ENCODE data around the gene ASPN. TPM values are rescaled to one million over a fixed set of nuclear protein-coding genes. Genes with fewer than 3 reads are reported as not detected.

Gene ASPN
- total RNA-seq, result not detected

- ChIA-PET CTCF (no interaction called here), POLR2A (no interaction called here)
Measured at GRCh38 chr9:92482329-92482728, at the start of gene ASPN. ASPN (minus strand) TSS chr9:92482506.

GRCh38 chr9:92530893-92531292, 48.6 kb upstream of the ASPN start:
- ChIA-PET POLR2A (no interaction called here), CTCF (no interaction called here)

- POLR2A ChIA-PET, result no interaction called here
Measured at GRCh38 chr9:92529124-92529523, 46.8 kb upstream of the ASPN start.

GRCh38 chr9:92528522-92528849, 46.2 kb upstream of the ASPN start:
- CTCF ChIA-PET, result no interaction called here
- POLR2A ChIA-PET, result no interaction called here

More at GRCh38 chr9:92529124-92529523, 46.8 kb upstream of the ASPN start:
- CTCF ChIA-PET, result no interaction called here

- POLR2A ChIA-PET, result no interaction called here
- CTCF ChIA-PET, result no interaction called here
Measured at GRCh38 chr9:92527832-92528521, 45.7 kb upstream of the ASPN start.

GRCh38 chr9:92527291-92527828, 45.1 kb upstream of the ASPN start:
- ChIA-PET POLR2A (no interaction called here), CTCF (no interaction called here)

- CTCF ChIA-PET, result no interaction called here
Measured at GRCh38 chr9:92525306-92525705, 43.0 kb upstream of the ASPN start.

GRCh38 chr9:92524881-92525280, 42.6 kb upstream of the ASPN start:
- POLR2A ChIA-PET, result no interaction called here
- CTCF ChIA-PET, result no interaction called here

More at GRCh38 chr9:92525306-92525705, 43.0 kb upstream of the ASPN start:
- POLR2A ChIA-PET, result no interaction called here

GRCh38 chr9:92522983-92523970, 41.0 kb upstream of the ASPN start:
- ChIA-PET CTCF (no interaction called here), POLR2A (no interaction called here)

- ChIA-PET CTCF (no interaction called here), POLR2A (no interaction called here)
Measured at GRCh38 chr9:92520837-92521236, 38.5 kb upstream of the ASPN start.

GRCh38 chr9:92518199-92518598, 35.9 kb upstream of the ASPN start:
- ChIA-PET CTCF (no interaction called here), POLR2A (no interaction called here)

GRCh38 chr9:92517046-92517445, 34.7 kb upstream of the ASPN start:
- POLR2A ChIA-PET, result no interaction called here
- CTCF ChIA-PET, result no interaction called here

- ChIA-PET CTCF (no interaction called here), POLR2A (no interaction called here)
Measured at GRCh38 chr9:92516521-92516920, 34.2 kb upstream of the ASPN start.

- POLR2A ChIA-PET, result no interaction called here
- CTCF ChIA-PET, result no interaction called here
Measured at GRCh38 chr9:92514635-92515034, 32.3 kb upstream of the ASPN start.

GRCh38 chr9:92513349-92513748, 31.0 kb upstream of the ASPN start:
- CTCF ChIA-PET, result interaction anchor here (0.7 kb wide), 1 partner anchor 15 kb away, joined by 4 read pairs; no protein-coding TSS in a partner anchor
- POLR2A ChIA-PET, result no interaction called here

GRCh38 chr9:92512622-92513021, 30.3 kb upstream of the ASPN start:
- POLR2A ChIA-PET, result no interaction called here
- CTCF ChIA-PET, result interaction anchor here (1.0 kb wide), 1 partner anchor 373 kb away, joined by 3 read pairs; no protein-coding TSS in a partner anchor

- ChIA-PET POLR2A (interaction anchor here (0.6 kb wide), 1 partner anchor 185 kb away, joined by 3 read pairs; the partner anchor contains the start of gene CENPP), CTCF (interaction anchor here (0.7 kb wide), 1 partner anchor 11 kb away, joined by 3 read pairs; no protein-coding TSS in a partner anchor)
Measured at GRCh38 chr9:92510747-92511146, 28.4 kb upstream of the ASPN start.

GRCh38 chr9:92509050-92509449, 26.7 kb upstream of the ASPN start:
- CTCF ChIA-PET, result no interaction called here

GRCh38 chr9:92508018-92508820, 25.9 kb upstream of the ASPN start:
- ChIA-PET POLR2A (no interaction called here), CTCF (no interaction called here)

More at GRCh38 chr9:92509050-92509449, 26.7 kb upstream of the ASPN start:
- POLR2A ChIA-PET, result no interaction called here

GRCh38 chr9:92507496-92507895, 25.2 kb upstream of the ASPN start:
- POLR2A ChIA-PET, result no interaction called here
- CTCF ChIA-PET, result no interaction called here

All from activated CD8-positive, alpha-beta memory T cell treated with anti-CD3 and anti-CD28 coated beads for 36 hours (primary cell).